Naive thymus-derived CD4-positive, alpha-beta T cell (primary cell): ENCODE results near the gene ADORA1. TPM values are rescaled to one million over a fixed set of nuclear protein-coding genes. Genes with fewer than 3 reads are reported as not detected.

Experiments
- ATAC-seq: fragments of 150-1000 bp; cut with Tn5 transposase; 2 replicates; pipeline ENCODE4 v1.10.0; 2021; ENCODE audit warnings: mild to moderate bottlenecking, moderate library complexity
- CTCF ChIA-PET: fragments of 350-600 bp; sonication (Branson Sonifier 250); formaldehyde crosslinking; loops from one replicate; lab custom pipeline; 2021; ENCODE audit warnings: antibody characterized with exemption; lab: Charles Lee
- POLR2A ChIA-PET: fragments of 350-600 bp; sonication (Branson Sonifier 250); formaldehyde crosslinking; loops from one replicate; lab custom pipeline; 2021; ENCODE audit warnings: antibody characterized with exemption, inconsistent platforms; lab: Charles Lee
- DNase-seq, 9 donors: peaks; one replicate each; pipeline versions ENCODE4 v3.0.0 to v3.0.0-alpha.2; 2020 to 2022; ENCODE audit warnings: mixed read lengths in 1 of 9
- H3K27ac ChIP-seq: one replicate; pipeline ENCODE4 v1.7.0; 2013; ENCODE audit warnings: mild to moderate bottlenecking, low read depth, low read length, moderate library complexity
- H3K27me3 ChIP-seq, 2 donors: one replicate each; pipeline ENCODE4 v1.7.0; 2013; ENCODE audit warnings: low read length in 2 of 2, mild to moderate bottlenecking in 2 of 2, moderate library complexity in 2 of 2; ENCODE audit not compliant: control insufficient read depth in 2 of 2, insufficient read depth in 2 of 2
- H3K36me3 ChIP-seq, 3 experiments: 1 replicate in 2 of 3; 2 replicates in 1 of 3; pipeline ENCODE4 v1.7.0; 2013; ENCODE audit warnings: low read length in 3 of 3, mild to moderate bottlenecking in 3 of 3, moderate library complexity in 1 of 3; ENCODE audit not compliant: insufficient read depth in 3 of 3, control insufficient read depth in 2 of 3
- H3K4me1 ChIP-seq, 2 donors: one replicate each; pipeline ENCODE4 v1.7.0; 2013; ENCODE audit warnings: low read length in 2 of 2, mild to moderate bottlenecking in 2 of 2, moderate library complexity in 1 of 2; ENCODE audit not compliant: control insufficient read depth in 2 of 2, insufficient read depth in 2 of 2
- H3K4me3 ChIP-seq: 2 replicates; pipeline ENCODE4 v1.7.0; 2013; ENCODE audit warnings: mild to moderate bottlenecking, low read length
- H3K9me3 ChIP-seq, 3 experiments: 1 replicate in 2 of 3; 2 replicates in 1 of 3; pipeline ENCODE4 v1.7.0; 2013; ENCODE audit warnings: low read length in 3 of 3; ENCODE audit not compliant: control insufficient read depth in 2 of 3
- H3K27ac Mint-ChIP-seq, 9 donors: one replicate each; pipeline ENCODE4 v1.8.0; 2020 to 2022; ENCODE audit warnings: mixed read lengths in 9 of 9, mild to moderate bottlenecking in 8 of 9, moderate library complexity in 5 of 9, inconsistent platforms in 2 of 9
- H3K27me3 Mint-ChIP-seq, 5 donors: one replicate each; pipeline ENCODE4 v1.8.0; 2021 to 2022; ENCODE audit warnings: mixed read lengths in 5 of 5, mild to moderate bottlenecking in 1 of 5
- H3K36me3 Mint-ChIP-seq, 5 donors: one replicate each; pipeline ENCODE4 v1.8.0; 2020 to 2022; ENCODE audit warnings: mixed read lengths in 5 of 5, mild to moderate bottlenecking in 3 of 5, inconsistent platforms in 1 of 5
- H3K4me1 Mint-ChIP-seq, 7 donors: one replicate each; pipeline ENCODE4 v1.8.0; 2020 to 2022; ENCODE audit warnings: mixed read lengths in 7 of 7, mild to moderate bottlenecking in 3 of 7, inconsistent platforms in 1 of 7
- H3K4me3 Mint-ChIP-seq, 10 donors: one replicate each; pipeline ENCODE4 v1.8.0; 2020 to 2022; ENCODE audit warnings: mild to moderate bottlenecking in 10 of 10, mixed read lengths in 10 of 10, moderate library complexity in 6 of 10, inconsistent platforms in 2 of 10
- H3K9me3 Mint-ChIP-seq, 11 donors: one replicate each; pipeline ENCODE4 v1.8.0; 2020 to 2022; ENCODE audit warnings: mixed read lengths in 11 of 11, mild to moderate bottlenecking in 4 of 11, inconsistent platforms in 1 of 11, moderate library complexity in 1 of 11
- intact Hi-C, 2 donors: fragments of 100-400 bp; cut with micrococcal nuclease; formaldehyde crosslinking; loops; one replicate each; pipeline ENCODE4 v1.15.1; 2023
- polyA plus RNA-seq, 2 donors: library from polyadenylated mRNA; unstranded; fragments of 300-500 nt; fragmentation: Illumina TruSeq; gene quantifications; one replicate each; pipeline ENCODE4 v1.2.3, GENCODE V29; 2021
- total RNA-seq, 6 experiments: library from RNA in 5 of 6; stranded (reverse) in 5 of 6; gene quantifications; 1 replicate in 5 of 6; 2 replicates in 1 of 6; pipeline ENCODE4 v1.2.3 and lab custom pipeline; 2021 to 2026

ADORA1 gene
- total and polyA plus RNA-seq, 7 experiments from 2014 or later = 0.44 TPM; not detected in 6

DNA sequence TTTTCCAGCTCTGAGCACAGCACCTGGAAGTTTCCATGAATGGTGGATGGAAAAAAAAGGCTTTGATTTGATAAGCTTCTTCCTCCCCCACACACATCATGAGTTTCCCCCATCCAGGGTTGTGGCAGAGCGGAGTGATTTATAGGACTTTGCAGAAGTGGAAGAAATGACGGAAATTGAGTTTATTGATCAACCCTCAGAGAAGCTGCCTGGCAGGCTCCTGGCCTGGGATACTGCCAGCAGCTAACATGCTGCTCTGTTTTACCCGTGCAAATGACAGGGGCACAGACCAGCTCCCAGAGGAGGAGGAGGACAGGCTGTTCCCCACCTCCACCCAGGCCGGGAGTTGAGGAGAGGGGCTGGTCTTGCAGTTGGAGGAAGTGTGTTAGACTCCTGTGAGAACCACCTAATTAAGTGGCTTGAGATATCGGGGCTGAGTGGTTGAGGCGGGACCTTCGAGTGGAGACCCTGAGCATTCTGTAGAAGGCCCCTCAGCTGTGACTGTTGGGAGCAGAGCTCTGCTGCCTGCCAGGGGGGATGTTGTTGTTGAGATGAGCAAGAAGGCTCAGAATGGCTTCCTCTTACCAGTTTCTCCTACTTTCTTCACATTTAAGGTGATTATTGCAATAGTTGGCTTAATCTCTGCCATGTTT is 21.8 kb downstream of the ADORA1 start:
- H3K4me1 ChIP-seq = no peaks in the 10 kb centered on the region
- H3K27me3 ChIP-seq = no peaks in the 10 kb centered on the region
- Mint-ChIP-seq H3K36me3 (no peaks in the 10 kb centered on the region), H3K4me3 (no peak overlapping the region), H3K9me3 (no peaks in the 10 kb centered on the region), H3K27me3 (peaks cover 0 to 5% (median 0%) of the 10 kb centered on the region in 5 donors), H3K4me1 (no peaks in the 10 kb centered on the region), H3K27ac (no peak overlapping the region)
- no peaks in the 10 kb centered on the region for H3K9me3 ChIP-seq
- DNase-seq = no peak
- H3K27ac ChIP-seq = no peak overlapping the region
- H3K36me3 ChIP-seq = no peaks in the 10 kb centered on the region
- ChIA-PET CTCF (no interaction called here), POLR2A (no interaction called here)
- no peak for ATAC-seq
- H3K4me3 ChIP-seq = no peak overlapping the region
- intact Hi-C loops = no loop called here

- Histone ChIP-seq H3K9me3 (no peaks in the 10 kb centered on the region), H3K27me3 (no peaks in the 10 kb centered on the region), H3K36me3 (no peaks in the 10 kb centered on the region), H3K4me1 (no peaks in the 10 kb centered on the region), H3K4me3 (no peak overlapping the region), H3K27ac (no peak overlapping the region)
- CTCF ChIA-PET = no interaction called here
- no peak for DNase-seq
- POLR2A ChIA-PET = no interaction called here
- no peak for ATAC-seq
- intact Hi-C loops = no loop called here
- H3K27me3 Mint-ChIP-seq = peaks cover 0 to 10% (median 5%) of the 10 kb centered on the region in 5 donors
- H3K27ac Mint-ChIP-seq = no peak overlapping the region
- no peaks in the 10 kb centered on the region for H3K4me1 Mint-ChIP-seq
- no peaks in the 10 kb centered on the region for H3K9me3 Mint-ChIP-seq
- H3K36me3 Mint-ChIP-seq = no peaks in the 10 kb centered on the region
- no peak overlapping the region for H3K4me3 Mint-ChIP-seq
Observed at GRCh38 chr1:203150511-203151297, 23.2 kb downstream of the ADORA1 start.

DNA sequence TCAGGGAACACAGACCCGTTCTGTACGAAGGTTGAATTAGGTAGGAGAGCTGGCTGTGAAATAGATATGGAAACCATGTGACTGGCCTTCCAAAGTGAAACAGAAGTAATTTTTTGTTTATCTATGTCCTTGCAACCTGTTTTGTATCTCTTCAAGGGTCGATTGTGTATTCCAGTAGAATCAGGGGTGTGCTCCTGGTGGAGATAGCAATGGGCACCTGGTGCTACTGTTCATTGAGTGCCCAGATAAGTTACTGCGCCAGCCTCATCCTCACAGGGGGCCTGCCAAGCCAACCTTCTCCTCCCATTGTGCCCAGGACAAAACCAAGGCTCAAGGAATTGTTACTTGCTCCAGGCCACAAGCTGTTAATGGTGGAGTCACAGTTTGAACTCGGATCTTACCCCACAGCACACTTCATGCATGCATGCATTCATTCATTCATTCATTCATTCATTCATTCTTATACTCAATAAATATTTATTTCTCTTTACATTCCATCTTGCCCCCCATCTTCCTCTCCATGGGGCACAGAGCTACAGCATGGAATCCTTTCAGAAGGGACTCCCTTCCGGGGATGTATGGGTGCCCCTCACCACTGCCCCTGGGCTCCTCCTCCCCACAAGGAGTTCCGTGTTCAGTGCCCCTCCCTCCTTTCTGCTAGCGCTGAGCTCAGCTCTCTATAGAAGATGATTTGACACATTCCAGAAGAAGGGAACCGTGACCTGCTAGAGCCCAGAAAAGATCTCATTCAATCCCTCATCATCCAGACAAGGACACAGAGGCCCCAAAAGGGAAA is 24.0 kb downstream of the ADORA1 start:
- Mint-ChIP-seq H3K27me3 (peaks cover 0 to 15% (median 5%) of the 10 kb centered on the region in 5 donors), H3K4me1 (no peaks in the 10 kb centered on the region), H3K27ac (no peak overlapping the region), H3K4me3 (no peak overlapping the region), H3K9me3 (no peaks in the 10 kb centered on the region), H3K36me3 (no peaks in the 10 kb centered on the region)
- Histone ChIP-seq H3K27ac (no peak overlapping the region), H3K4me3 (no peak overlapping the region), H3K27me3 (peaks cover 0 to 3% of the 10 kb centered on the region in 2 donors), H3K4me1 (no peaks in the 10 kb centered on the region), H3K9me3 (no peaks in the 10 kb centered on the region), H3K36me3 (no peaks in the 10 kb centered on the region)
- ChIA-PET POLR2A (no interaction called here), CTCF (no interaction called here)
- no peak for DNase-seq
- ATAC-seq = no peak
- intact Hi-C loops = no loop called here

DNA sequence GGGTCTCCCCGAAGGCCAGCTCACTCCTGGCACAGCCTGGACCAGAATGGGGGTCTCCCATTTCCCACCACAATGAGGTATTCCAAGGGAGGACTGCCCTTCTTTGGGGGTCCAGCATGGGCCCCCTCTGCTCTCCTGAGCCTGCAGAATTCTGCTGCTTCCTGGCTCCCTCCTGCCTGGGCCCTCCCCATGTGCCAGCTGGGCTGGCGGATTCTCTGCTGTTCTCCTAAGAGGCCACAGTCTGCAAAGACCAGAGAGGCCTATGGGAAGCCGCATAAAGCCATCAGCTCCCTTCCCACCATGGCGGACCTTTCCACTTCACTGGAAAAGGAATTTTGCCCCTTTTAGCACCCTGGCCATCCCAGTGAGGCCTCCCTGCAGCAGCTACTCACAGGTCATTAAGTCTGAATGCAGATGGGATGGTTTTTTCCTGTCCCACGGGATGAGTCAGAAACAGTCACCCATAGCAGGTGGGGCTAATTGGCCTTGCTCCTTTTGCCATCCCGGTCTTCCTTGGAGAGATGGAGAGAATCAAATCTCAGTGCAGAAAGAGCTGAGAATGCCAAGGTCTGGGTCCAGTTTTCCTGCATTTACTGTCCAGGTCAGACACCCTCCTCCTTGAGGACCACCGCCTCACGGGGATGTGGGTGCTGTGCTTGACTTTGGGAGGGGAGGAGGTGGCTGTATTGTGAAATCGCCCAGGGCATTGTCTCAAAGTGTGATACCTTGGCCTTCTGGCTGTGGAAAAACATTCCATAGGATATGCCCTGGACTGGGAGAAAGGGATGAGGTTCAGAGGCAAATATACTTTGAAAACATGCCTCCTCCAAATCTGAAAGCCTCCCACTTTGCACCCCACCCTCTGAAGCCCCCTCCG is 24.9 kb downstream of the ADORA1 start:
- Histone ChIP-seq H3K4me3 (no peak overlapping the region), H3K27me3 (peaks cover 0 to 3% of the 10 kb centered on the region in 2 donors), H3K27ac (no peak overlapping the region), H3K9me3 (no peaks in the 10 kb centered on the region), H3K4me1 (no peaks in the 10 kb centered on the region), H3K36me3 (no peaks in the 10 kb centered on the region)
- intact Hi-C loops = no loop called here
- H3K27me3 Mint-ChIP-seq = peaks cover 0 to 15% (median 5%) of the 10 kb centered on the region in 5 donors
- H3K4me3 Mint-ChIP-seq = no peak overlapping the region
- H3K27ac Mint-ChIP-seq = no peak overlapping the region
- peaks cover 0 to 1% (median 0%) of the 10 kb centered on the region in 11 donors for H3K9me3 Mint-ChIP-seq
- CTCF ChIA-PET = interaction anchor here (0.6 kb wide), 1 partner anchor 966 kb away, joined by 3 read pairs; no protein-coding TSS in a partner anchor
- POLR2A ChIA-PET = no interaction called here
- DNase-seq (no peak), ATAC-seq (no peak)
- no peaks in the 10 kb centered on the region for H3K36me3 Mint-ChIP-seq
- H3K4me1 Mint-ChIP-seq = no peaks in the 10 kb centered on the region

- no peak for ATAC-seq
- H3K4me1 Mint-ChIP-seq = no peaks in the 10 kb centered on the region
- no peaks in the 10 kb centered on the region for H3K4me1 ChIP-seq
- intact Hi-C loops = no loop called here
- no peak overlapping the region for H3K4me3 ChIP-seq
- peaks cover 0 to 4% (median 0%) of the 10 kb centered on the region in 5 donors for H3K36me3 Mint-ChIP-seq
- CTCF ChIA-PET = interaction anchor here (0.8 kb wide), 1 partner anchor 14 kb away, joined by 3 read pairs; no protein-coding TSS in a partner anchor
- no peak overlapping the region for H3K27ac ChIP-seq
- peaks cover 0 to 3% of the 10 kb centered on the region in 2 donors for H3K27me3 ChIP-seq
- peak overlapping the region in 1 of 9 donors; percentile 47 for H3K27ac Mint-ChIP-seq
- no peak overlapping the region for H3K4me3 Mint-ChIP-seq
- peaks cover 0 to 7% (median 1%) of the 10 kb centered on the region in 11 donors for H3K9me3 Mint-ChIP-seq
- peaks cover 0 to 18% (median 5%) of the 10 kb centered on the region in 5 donors for H3K27me3 Mint-ChIP-seq
- H3K36me3 ChIP-seq = no peaks in the 10 kb centered on the region
- no peak for DNase-seq
- H3K9me3 ChIP-seq = no peaks in the 10 kb centered on the region
- POLR2A ChIA-PET = no interaction called here
Observed at GRCh38 chr1:203153051-203153988, 25.8 kb downstream of the ADORA1 start.
